Neural cell (in vitro differentiated cells): ENCODE measurements around the gene HSD17B4. TPM values are rescaled to one million over a fixed set of nuclear protein-coding genes. Genes with fewer than 3 reads are reported as not detected.

Experiments used
- H2AFZ ChIP-seq: fragments of 200-600, 300-800 bp; sonication (generic), shearing (Covaris generic); 2 replicates; pipeline ENCODE4 v1.6.0; 2014; ENCODE audit warnings: low read depth, mild to moderate bottlenecking, antibody characterized with exemption, low read length, moderate library complexity
- H3F3A ChIP-seq: fragments of 200-600 bp; shearing (Covaris generic); 2 replicates; pipeline ENCODE4 v1.6.1; 2016; ENCODE audit warnings: mild to moderate bottlenecking, moderate library complexity, mixed read lengths, antibody characterized with exemption, low read length; ENCODE audit not compliant: insufficient read depth, poor library complexity, severe bottlenecking
- H3K27ac ChIP-seq: fragments of 200-600, 300-800 bp; sonication (generic), shearing (Covaris generic); 2 replicates; pipeline ENCODE4 v1.5.1; 2014; ENCODE audit warnings: mild to moderate bottlenecking, low read length, moderate library complexity
- H3K27me3 ChIP-seq: fragments of 300-800, 200-600 bp; sonication (generic), shearing (Covaris generic); 2 replicates; pipeline ENCODE4 v1.6.0; 2014; ENCODE audit warnings: mild to moderate bottlenecking, low read depth, low read length, moderate library complexity; ENCODE audit not compliant: insufficient read depth
- H3K36me3 ChIP-seq: fragments of 300-800, 200-600 bp; sonication (generic), shearing (Covaris generic); 2 replicates; pipeline ENCODE4 v1.5.1; 2014; ENCODE audit warnings: mild to moderate bottlenecking, antibody characterized with exemption, low read length, moderate library complexity; ENCODE audit not compliant: insufficient read depth
- H3K4me2 ChIP-seq: fragments of 300-800, 200-600 bp; sonication (generic), shearing (Covaris generic); 2 replicates; pipeline ENCODE4 v1.6.0; 2014; ENCODE audit warnings: mild to moderate bottlenecking, low read length
- H3K4me3 ChIP-seq: fragments of 300-800, 200-600 bp; sonication (generic), shearing (Covaris generic); 2 replicates; pipeline ENCODE4 v1.5.1; 2014; ENCODE audit warnings: mild to moderate bottlenecking, low read length, moderate library complexity
- H3K79me2 ChIP-seq: fragments of 200-600 bp; shearing (Covaris generic); replicated peaks from 2 replicates; pipeline ENCODE4 v1.6.0; 2014; ENCODE audit warnings: mild to moderate bottlenecking, low read length, moderate library complexity; ENCODE audit not compliant: insufficient read depth
- H3K9ac ChIP-seq: fragments of 300-800, 200-600 bp; sonication (generic), shearing (Covaris generic); 2 replicates; pipeline ENCODE4 v1.6.1; 2016; ENCODE audit warnings: mild to moderate bottlenecking, low read length, mixed read lengths
- H3K9me2 ChIP-seq: fragments of 200-600 bp; shearing (Covaris generic); 2 replicates; pipeline ENCODE4 v1.6.1; 2016; ENCODE audit warnings: mild to moderate bottlenecking, low read length, mixed read lengths; ENCODE audit not compliant: insufficient read depth
- H3K9me3 ChIP-seq: fragments of 200-600, 300-800 bp; sonication (generic), shearing (Covaris generic); 2 replicates; pipeline ENCODE4 v1.6.1; 2016; ENCODE audit warnings: mild to moderate bottlenecking, mixed run types, low read length, moderate library complexity, mixed read lengths
- H4K20me1 ChIP-seq: fragments of 200-600 bp; shearing (Covaris generic); 2 replicates; pipeline ENCODE4 v1.6.1; 2016; ENCODE audit warnings: mild to moderate bottlenecking, mixed run types; ENCODE audit not compliant: insufficient read depth
- MXI1 ChIP-seq: fragments of 450-650 bp; conservative IDR thresholded peaks from 2 replicates; pipeline ENCODE4 v1.6.1; 2014; ENCODE audit warnings: antibody characterized with exemption, mild to moderate bottlenecking; ENCODE audit not compliant: poor library complexity, severe bottlenecking
- POLR2AphosphoS5 ChIP-seq: IDR thresholded peaks from 2 replicates; pipeline ENCODE4 v1.6.1; 2012
- RAD21 ChIP-seq: fragments of 450-650 bp; conservative IDR thresholded peaks from 2 replicates; pipeline ENCODE4 v1.6.1; 2014; ENCODE audit warnings: antibody characterized with exemption, mild to moderate bottlenecking, moderate library complexity
- SMC3 ChIP-seq: fragments of 450-650 bp; conservative IDR thresholded peaks from 2 replicates; pipeline ENCODE4 v1.6.1; 2014; ENCODE audit warnings: antibody characterized with exemption, mild to moderate bottlenecking, moderate library complexity; ENCODE audit not compliant: poor library complexity
- TAF1 ChIP-seq: IDR thresholded peaks from 2 replicates; pipeline ENCODE4 v1.6.1; 2012; ENCODE audit warnings: low read depth
- polyA minus RNA-seq: library from RNA; depleted of rRNA, polyadenylated mRNA; stranded (reverse); fragments of >200 nt; gene quantifications from 2 replicates; pipeline ENCODE4 v1.2.3, GENCODE V29; 2014
- polyA plus RNA-seq: library from polyadenylated mRNA; depleted of rRNA; stranded (reverse); fragments of >200 nt; gene quantifications from 2 replicates; pipeline ENCODE4 v1.2.3, GENCODE V29; 2014
- TF ChIP-seq, protein P1 (sequence below): IDR thresholded peaks from 2 replicates; pipeline ENCODE4 v1.6.1; 2012; ENCODE audit warnings: borderline replicate concordance

The HSD17B4 gene, protein sequence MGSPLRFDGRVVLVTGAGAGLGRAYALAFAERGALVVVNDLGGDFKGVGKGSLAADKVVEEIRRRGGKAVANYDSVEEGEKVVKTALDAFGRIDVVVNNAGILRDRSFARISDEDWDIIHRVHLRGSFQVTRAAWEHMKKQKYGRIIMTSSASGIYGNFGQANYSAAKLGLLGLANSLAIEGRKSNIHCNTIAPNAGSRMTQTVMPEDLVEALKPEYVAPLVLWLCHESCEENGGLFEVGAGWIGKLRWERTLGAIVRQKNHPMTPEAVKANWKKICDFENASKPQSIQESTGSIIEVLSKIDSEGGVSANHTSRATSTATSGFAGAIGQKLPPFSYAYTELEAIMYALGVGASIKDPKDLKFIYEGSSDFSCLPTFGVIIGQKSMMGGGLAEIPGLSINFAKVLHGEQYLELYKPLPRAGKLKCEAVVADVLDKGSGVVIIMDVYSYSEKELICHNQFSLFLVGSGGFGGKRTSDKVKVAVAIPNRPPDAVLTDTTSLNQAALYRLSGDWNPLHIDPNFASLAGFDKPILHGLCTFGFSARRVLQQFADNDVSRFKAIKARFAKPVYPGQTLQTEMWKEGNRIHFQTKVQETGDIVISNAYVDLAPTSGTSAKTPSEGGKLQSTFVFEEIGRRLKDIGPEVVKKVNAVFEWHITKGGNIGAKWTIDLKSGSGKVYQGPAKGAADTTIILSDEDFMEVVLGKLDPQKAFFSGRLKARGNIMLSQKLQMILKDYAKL
- polyA plus RNA-seq (197 and 244 TPM in 2 replicates), polyA minus RNA-seq (176 TPM in 2 replicates)

DNA sequence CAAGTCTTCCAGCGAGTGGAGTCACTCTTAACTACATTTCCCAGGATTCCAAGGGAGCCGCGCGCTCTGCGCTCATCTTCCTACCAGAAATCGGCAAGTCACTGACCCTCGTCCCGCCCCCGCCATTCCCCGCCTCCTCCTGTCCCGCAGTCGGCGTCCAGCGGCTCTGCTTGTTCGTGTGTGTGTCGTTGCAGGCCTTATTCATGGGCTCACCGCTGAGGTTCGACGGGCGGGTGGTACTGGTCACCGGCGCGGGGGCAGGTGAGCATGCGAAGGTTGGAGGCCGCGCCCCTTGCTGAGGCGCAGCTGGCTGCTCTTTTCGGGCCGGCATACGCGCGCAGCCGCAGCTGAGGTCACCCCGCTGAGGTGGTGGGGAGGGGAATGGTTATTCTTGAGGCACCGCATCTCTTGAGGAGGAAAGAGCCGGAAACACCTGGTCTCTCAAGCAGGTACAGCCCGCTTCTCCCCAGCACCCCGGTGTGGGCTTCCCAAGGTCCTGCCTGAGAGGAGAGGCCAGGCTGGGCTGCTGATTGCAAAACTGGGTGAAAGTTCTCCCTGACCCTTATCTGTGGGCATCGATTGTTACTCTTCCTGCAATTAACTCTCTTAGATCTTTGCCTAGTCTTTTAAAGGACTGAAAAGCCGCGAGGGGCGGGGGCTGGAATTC lies at the start of gene HSD17B4:
HSD17B4 (plus strand) TSS at position 125 of the 667 bp plus-strand sequence; CDS start at position 204, 79 bp downstream.
- Histone ChIP-seq H4K20me1 (no peaks in the 10 kb centered on the region), H3K9ac (peak within 1 kb of the TSS; percentile 90), H3K4me2 (peak within 1 kb of the TSS; percentile 81), H3K79me2 (peaks cover 8% of the 10 kb centered on the region), H3K27me3 (no peaks in the 10 kb centered on the region), H3K9me3 (no peaks in the 10 kb centered on the region), H3F3A (no peaks in the 10 kb centered on the region), H3K4me3 (peak within 1 kb of the TSS; percentile 87), H3K27ac (peak within 1 kb of the TSS; percentile 77), H2AFZ (peak within 1 kb of the TSS; percentile 97), H3K36me3 (no peaks in the 10 kb centered on the region), H3K9me2 (no peaks in the 10 kb centered on the region)
- TF ChIP-seq TAF1, result peak; percentile 53
- peak; percentile 84 for TF ChIP-seq MXI1
- TF ChIP-seq POLR2AphosphoS5, result peak; percentile 82
- TF ChIP-seq RAD21, result no peak
- TF ChIP-seq SMC3, result peak; percentile 30

DNA sequence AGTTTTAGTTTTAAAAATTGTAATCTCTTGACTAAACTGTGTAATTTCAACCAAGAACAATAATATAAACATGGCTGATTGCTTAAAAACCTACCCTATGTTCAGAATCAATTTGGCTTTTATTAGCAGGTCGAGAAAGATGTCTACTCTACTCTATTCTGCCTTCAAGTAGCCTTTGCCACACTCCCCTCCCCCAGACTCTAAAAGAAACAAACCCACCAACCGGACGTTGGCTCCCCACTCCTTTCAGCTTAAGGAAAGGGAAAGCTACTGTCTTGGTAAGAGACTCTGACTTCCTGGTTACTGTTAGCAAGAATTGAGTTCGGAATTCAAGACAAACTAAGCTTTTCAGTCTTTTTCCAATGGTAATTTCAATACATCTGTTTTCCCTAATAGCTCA lies 49.7 kb upstream of the HSD17B4 start:
- no peak overlapping the region for H3K4me2 ChIP-seq
- H4K20me1 ChIP-seq, result no peaks in the 10 kb centered on the region
- no peak overlapping the region for H2AFZ ChIP-seq

DNA sequence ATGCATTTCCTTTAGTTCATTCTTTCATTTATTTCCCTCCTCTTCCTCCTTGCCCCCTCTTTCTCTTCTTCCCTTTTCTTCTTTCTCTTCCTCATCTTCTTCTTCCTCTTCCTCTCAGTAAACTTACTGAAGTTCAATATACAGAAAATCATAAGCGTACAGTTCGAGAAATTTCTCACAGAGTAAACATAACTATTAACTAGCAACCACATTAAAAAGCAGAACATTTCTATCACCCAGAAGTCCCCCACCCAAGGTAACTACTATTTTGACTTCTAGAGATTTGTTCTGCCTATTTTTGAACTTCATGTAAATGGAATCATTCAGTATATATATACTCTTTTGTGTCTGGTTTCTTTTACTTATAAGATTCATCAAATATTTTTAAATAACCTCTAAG lies 48.3 kb upstream of the HSD17B4 start:
- Histone ChIP-seq H3K9me2 (no peaks in the 10 kb centered on the region), H3K9me3 (no peaks in the 10 kb centered on the region), H3K9ac (no peak overlapping the region), H3K4me2 (no peak overlapping the region), H3F3A (no peaks in the 10 kb centered on the region), H4K20me1 (no peaks in the 10 kb centered on the region), H3K27ac (no peak overlapping the region), H3K4me3 (no peak overlapping the region), H3K79me2 (no peaks in the 10 kb centered on the region), H2AFZ (no peak overlapping the region), H3K36me3 (no peaks in the 10 kb centered on the region), H3K27me3 (no peaks in the 10 kb centered on the region)
- TF ChIP-seq, protein P1, sequence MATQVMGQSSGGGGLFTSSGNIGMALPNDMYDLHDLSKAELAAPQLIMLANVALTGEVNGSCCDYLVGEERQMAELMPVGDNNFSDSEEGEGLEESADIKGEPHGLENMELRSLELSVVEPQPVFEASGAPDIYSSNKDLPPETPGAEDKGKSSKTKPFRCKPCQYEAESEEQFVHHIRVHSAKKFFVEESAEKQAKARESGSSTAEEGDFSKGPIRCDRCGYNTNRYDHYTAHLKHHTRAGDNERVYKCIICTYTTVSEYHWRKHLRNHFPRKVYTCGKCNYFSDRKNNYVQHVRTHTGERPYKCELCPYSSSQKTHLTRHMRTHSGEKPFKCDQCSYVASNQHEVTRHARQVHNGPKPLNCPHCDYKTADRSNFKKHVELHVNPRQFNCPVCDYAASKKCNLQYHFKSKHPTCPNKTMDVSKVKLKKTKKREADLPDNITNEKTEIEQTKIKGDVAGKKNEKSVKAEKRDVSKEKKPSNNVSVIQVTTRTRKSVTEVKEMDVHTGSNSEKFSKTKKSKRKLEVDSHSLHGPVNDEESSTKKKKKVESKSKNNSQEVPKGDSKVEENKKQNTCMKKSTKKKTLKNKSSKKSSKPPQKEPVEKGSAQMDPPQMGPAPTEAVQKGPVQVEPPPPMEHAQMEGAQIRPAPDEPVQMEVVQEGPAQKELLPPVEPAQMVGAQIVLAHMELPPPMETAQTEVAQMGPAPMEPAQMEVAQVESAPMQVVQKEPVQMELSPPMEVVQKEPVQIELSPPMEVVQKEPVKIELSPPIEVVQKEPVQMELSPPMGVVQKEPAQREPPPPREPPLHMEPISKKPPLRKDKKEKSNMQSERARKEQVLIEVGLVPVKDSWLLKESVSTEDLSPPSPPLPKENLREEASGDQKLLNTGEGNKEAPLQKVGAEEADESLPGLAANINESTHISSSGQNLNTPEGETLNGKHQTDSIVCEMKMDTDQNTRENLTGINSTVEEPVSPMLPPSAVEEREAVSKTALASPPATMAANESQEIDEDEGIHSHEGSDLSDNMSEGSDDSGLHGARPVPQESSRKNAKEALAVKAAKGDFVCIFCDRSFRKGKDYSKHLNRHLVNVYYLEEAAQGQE, result no peak

More for the DNA sequence above, 49.7 kb upstream of the HSD17B4 start:
- H3K36me3 ChIP-seq, result no peaks in the 10 kb centered on the region
- TF ChIP-seq MXI1 (no peak), TAF1 (no peak), POLR2AphosphoS5 (no peak), SMC3 (no peak), RAD21 (no peak)
- no peaks in the 10 kb centered on the region for H3K27me3 ChIP-seq
- no peaks in the 10 kb centered on the region for H3K79me2 ChIP-seq
- no peaks in the 10 kb centered on the region for H3K9me2 ChIP-seq
- H3K9me3 ChIP-seq, result no peaks in the 10 kb centered on the region
- no peaks in the 10 kb centered on the region for H3F3A ChIP-seq
- H3K4me3 ChIP-seq, result no peak overlapping the region
- H3K27ac ChIP-seq, result no peak overlapping the region
- H3K9ac ChIP-seq, result no peak overlapping the region
